Tibial nerve (tissue), 4 donors: ENCODE results near the gene OSBPL6. TPM values are rescaled to one million over a fixed set of nuclear protein-coding genes. Genes with fewer than 3 reads are reported as not detected.
A peak's percentile ranks its signal among the peaks of the same experiment; 100 is the strongest.

Experiments used
- DNase-seq, 2 donors: peaks; one replicate each; pipeline ENCODE4 v3.0.0-alpha.2; 2019; ENCODE audit warnings: low spot score in 2 of 2
- H3K27ac ChIP-seq, 4 donors: fragments of 200-600 bp; sonication (generic) in 3 of 4; one replicate each; pipeline ENCODE4 v1.5.1; 2017 to 2019; ENCODE audit warnings: mild to moderate bottlenecking in 1 of 4
- H3K27me3 ChIP-seq, 2 donors: fragments of 200-600 bp; sonication (generic) in 1 of 2; one replicate each; pipeline versions ENCODE4 v1.5.1 to v1.6.0; 2017 to 2019
- H3K36me3 ChIP-seq, 3 donors: fragments of 200-600 bp; sonication (generic); one replicate each; pipeline ENCODE4 v1.5.1; 2018 to 2019
- H3K4me1 ChIP-seq, 4 donors: fragments of 200-600 bp; sonication (generic) in 3 of 4; one replicate each; pipeline ENCODE4 v1.5.1; 2017 to 2019
- H3K4me3 ChIP-seq, 4 donors: fragments of 200-600 bp; sonication (generic) in 3 of 4; one replicate each; pipeline ENCODE4 v1.5.1; 2017 to 2019; ENCODE audit warnings: mild to moderate bottlenecking in 1 of 4, moderate library complexity in 1 of 4
- H3K9me3 ChIP-seq, 4 donors: fragments of 200-600 bp; sonication (generic) in 3 of 4; one replicate each; pipeline ENCODE4 v1.5.1; 2017 to 2019
- EP300 ChIP-seq, 2 donors: sonication (generic); formaldehyde crosslinking; IDR thresholded peaks; one replicate each; pipeline ENCODE4 v1.6.1; 2017; ENCODE audit warnings: antibody characterized with exemption in 2 of 2, mild to moderate bottlenecking in 1 of 2
- POLR2A ChIP-seq, 2 donors: fragments of 450-650 bp; IDR thresholded peaks; one replicate each; pipeline ENCODE4 v1.6.1; 2017; ENCODE audit warnings: antibody characterized with exemption in 2 of 2, mild to moderate bottlenecking in 2 of 2, moderate library complexity in 2 of 2
- WGBS, 2 donors: methylation state at CpG; one replicate each; pipeline ENCODE4 v1.1.5; 2018; 5-methylcytosine and 5-hydroxymethylcytosine counted together
- total RNA-seq, 4 donors: library from RNA; depleted of rRNA; stranded (reverse); fragments of >200 nt; gene quantifications; one replicate each; pipeline ENCODE4 v1.1.0, GENCODE V29; 2016
- TF ChIP-seq, protein P1 (sequence below), 5 experiments: fragments of 200-600 bp in 3 of 5; fragments of 450-650 bp in 2 of 5; sonication (generic) in 3 of 5; IDR thresholded peaks; one replicate each; pipeline ENCODE4 v1.5.1; 2016 to 2019; ENCODE audit warnings: antibody characterized with exemption in 5 of 5, mild to moderate bottlenecking in 3 of 5, moderate library complexity in 2 of 5

The OSBPL6 gene
- total RNA-seq, 4 donors from 2014 or later, result 0.66 to 3.1 (median 1.6) TPM

DNA sequence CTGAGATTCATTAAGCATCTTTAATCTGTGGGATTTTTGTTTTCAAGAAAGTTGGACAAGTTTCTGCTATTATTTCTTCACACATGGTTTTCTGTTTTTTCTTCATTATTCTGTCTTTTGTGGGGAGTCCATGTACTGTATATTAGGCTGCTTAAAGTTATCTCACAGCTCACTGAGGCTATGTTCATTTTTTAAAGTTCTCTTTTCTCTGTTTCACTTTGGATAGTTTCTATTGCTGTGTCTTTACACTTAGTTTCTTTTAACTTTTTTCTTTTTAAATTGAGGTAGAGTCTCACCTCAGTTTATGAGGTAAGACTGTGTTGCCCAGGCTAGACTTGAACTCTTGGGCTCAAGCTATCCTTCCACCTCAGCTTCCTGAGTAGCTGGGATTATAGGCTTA lies 8.6 kb downstream of the OSBPL6 start:
- H3K27ac ChIP-seq, result no peak overlapping the region
- DNase-seq, result no peak
- no peaks in the 10 kb centered on the region for H3K27me3 ChIP-seq
- H3K4me1 ChIP-seq, result no peaks in the 10 kb centered on the region
- H3K4me3 ChIP-seq, result no peak overlapping the region
- no peaks in the 10 kb centered on the region for H3K9me3 ChIP-seq
- H3K36me3 ChIP-seq, result no peaks in the 10 kb centered on the region
- TF ChIP-seq POLR2A (IDR thresholded peaks at IDR 0.05) (no peak), EP300 (IDR thresholded peaks at IDR 0.05) (no peak)
- TF ChIP-seq, protein P1, sequence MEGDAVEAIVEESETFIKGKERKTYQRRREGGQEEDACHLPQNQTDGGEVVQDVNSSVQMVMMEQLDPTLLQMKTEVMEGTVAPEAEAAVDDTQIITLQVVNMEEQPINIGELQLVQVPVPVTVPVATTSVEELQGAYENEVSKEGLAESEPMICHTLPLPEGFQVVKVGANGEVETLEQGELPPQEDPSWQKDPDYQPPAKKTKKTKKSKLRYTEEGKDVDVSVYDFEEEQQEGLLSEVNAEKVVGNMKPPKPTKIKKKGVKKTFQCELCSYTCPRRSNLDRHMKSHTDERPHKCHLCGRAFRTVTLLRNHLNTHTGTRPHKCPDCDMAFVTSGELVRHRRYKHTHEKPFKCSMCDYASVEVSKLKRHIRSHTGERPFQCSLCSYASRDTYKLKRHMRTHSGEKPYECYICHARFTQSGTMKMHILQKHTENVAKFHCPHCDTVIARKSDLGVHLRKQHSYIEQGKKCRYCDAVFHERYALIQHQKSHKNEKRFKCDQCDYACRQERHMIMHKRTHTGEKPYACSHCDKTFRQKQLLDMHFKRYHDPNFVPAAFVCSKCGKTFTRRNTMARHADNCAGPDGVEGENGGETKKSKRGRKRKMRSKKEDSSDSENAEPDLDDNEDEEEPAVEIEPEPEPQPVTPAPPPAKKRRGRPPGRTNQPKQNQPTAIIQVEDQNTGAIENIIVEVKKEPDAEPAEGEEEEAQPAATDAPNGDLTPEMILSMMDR (IDR thresholded peaks at IDR 0.05), result no peak

DNA sequence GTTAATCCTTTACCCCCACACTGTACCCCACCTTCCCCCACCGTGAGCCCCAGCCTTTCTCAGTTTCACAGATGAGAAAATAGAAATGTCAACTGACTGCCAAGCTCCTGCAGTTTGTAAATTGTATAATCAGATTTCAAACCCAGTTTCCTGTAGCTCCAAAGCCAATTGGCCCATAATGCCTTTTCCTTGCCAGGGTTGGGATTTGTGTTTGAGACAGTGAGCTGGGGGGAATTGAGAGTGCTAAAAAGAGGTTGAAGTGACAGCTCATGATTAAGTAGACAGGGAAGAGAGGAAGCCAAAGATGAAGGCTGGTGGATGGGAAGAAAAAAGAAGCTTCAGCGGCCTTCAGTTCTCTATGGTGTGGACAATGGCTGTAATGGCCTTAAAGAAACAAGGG lies 10.7 kb downstream of the OSBPL6 start:
- no peaks in the 10 kb centered on the region for H3K27me3 ChIP-seq
- H3K4me1 ChIP-seq, result no peaks in the 10 kb centered on the region
- DNase-seq, result no peak
- TF ChIP-seq EP300 (IDR thresholded peaks at IDR 0.05) (no peak), POLR2A (IDR thresholded peaks at IDR 0.05) (no peak)
- TF ChIP-seq, protein P1 (IDR thresholded peaks at IDR 0.05), result no peak
- no peak overlapping the region for H3K4me3 ChIP-seq
- H3K36me3 ChIP-seq, result no peaks in the 10 kb centered on the region
- no peaks in the 10 kb centered on the region for H3K9me3 ChIP-seq
- WGBS, 2 donors, result 76% methylated on average over 2 of the region's 2 CpGs
- no peak overlapping the region for H3K27ac ChIP-seq

DNA sequence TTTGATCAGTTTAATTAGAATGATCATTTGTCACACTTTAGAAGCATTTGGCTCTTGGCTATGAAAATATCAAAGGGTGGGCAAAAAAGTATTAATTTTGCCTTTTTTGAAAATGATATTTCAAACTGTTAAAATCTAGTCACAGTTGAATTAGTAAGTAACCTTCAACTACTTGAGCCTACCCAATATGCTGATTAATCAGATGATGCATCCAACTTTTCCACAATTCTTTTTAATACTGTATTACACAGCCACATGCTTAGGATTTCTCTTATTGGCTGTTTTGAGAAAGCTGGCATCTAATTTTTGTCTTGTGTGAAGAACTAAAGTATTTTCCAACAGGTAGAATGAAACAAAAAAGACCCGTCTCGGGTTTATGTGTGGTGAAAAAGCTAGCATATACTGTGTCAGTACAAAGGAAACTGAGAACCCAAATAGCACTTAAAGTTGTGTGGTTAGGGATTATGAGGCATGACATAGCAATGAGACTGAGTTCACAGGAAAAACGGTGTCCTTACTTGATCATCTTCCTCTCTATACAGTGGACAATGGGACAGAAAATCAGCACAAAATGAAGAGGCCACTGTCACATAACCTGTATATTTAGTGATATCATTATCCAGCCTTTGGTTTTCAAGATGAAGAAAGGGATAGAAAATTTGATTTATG lies 11.7 kb downstream of the OSBPL6 start:
- Histone ChIP-seq H3K4me3 (no peak overlapping the region), H3K36me3 (no peaks in the 10 kb centered on the region), H3K4me1 (no peaks in the 10 kb centered on the region), H3K9me3 (no peaks in the 10 kb centered on the region), H3K27ac (no peak overlapping the region), H3K27me3 (no peaks in the 10 kb centered on the region)
- TF ChIP-seq EP300 (IDR thresholded peaks at IDR 0.05), result no peak
- TF ChIP-seq POLR2A (IDR thresholded peaks at IDR 0.05), result no peak
- TF ChIP-seq, protein P1 (IDR thresholded peaks at IDR 0.05), result no peak
- WGBS, 2 donors, result 81 to 85% methylated on average over 3 of the region's 3 CpGs
- DNase-seq, result no peak

DNA sequence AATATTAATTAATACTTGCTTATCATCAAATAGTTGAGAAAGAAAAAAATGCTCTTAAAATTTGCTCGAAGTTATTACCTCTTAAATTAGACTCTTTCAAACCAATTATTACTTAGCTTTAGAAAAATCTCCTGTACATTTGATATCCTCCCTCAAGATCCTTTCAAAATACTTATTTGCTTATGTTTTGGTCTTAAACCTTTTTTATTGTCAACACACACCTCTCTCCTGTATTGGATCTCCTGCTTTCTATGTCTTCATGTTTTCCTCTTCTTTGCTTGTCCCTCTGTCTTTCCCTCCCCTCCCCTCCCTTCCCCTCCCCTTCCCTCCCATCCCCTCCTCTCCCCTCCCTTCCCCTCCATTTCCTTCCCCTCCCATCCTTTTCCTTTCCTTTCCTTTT lies 14.0 kb downstream of the OSBPL6 start:
- Histone ChIP-seq H3K4me3 (no peak overlapping the region), H3K36me3 (no peaks in the 10 kb centered on the region), H3K27ac (no peak overlapping the region), H3K27me3 (no peaks in the 10 kb centered on the region), H3K4me1 (no peaks in the 10 kb centered on the region), H3K9me3 (no peaks in the 10 kb centered on the region)
- DNase-seq, result no peak
- WGBS, 2 donors, result 95 to 96% methylated on average over 1 of the region's 1 CpG
- TF ChIP-seq POLR2A (IDR thresholded peaks at IDR 0.05) (no peak), EP300 (IDR thresholded peaks at IDR 0.05) (no peak)
- TF ChIP-seq, protein P1 (IDR thresholded peaks at IDR 0.05), result no peak

DNA sequence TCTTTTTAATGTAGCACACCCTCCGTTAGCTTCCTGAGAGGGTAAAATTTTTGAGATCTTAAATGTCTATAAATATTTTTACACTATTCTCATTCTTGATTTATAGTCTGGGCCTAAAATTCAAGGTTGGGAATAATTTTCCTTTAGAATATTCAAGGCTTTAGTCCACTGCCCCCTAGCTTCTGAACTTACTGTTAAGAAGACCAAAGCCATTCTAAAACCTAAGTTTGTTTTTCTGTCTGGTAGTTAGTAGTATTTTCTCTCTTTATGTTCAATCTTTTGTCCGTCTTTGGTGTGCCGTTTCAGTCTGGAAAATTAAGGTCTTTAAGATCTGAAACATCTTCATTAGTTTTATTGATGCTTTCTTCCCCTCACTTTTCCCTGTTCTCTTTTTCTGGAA lies 14.5 kb downstream of the OSBPL6 start:
- Histone ChIP-seq H3K36me3 (no peaks in the 10 kb centered on the region), H3K27ac (no peak overlapping the region), H3K9me3 (no peaks in the 10 kb centered on the region), H3K4me1 (no peaks in the 10 kb centered on the region), H3K4me3 (no peak overlapping the region), H3K27me3 (no peaks in the 10 kb centered on the region)
- TF ChIP-seq POLR2A (IDR thresholded peaks at IDR 0.05) (no peak), EP300 (IDR thresholded peaks at IDR 0.05) (no peak)
- TF ChIP-seq, protein P1 (IDR thresholded peaks at IDR 0.05), result peak in 2 of 5 experiments; percentile 16 to 19
- DNase-seq, result no peak
- 84 to 92% methylated on average over 3 of the region's 3 CpGs for WGBS, 2 donors
